GM10248 (cell line): Measurements from ENCODE around the gene SOAT1.

ENCODE experiments used
- CTCF ChIA-PET: fragments of 300-600 bp; sonication (Branson Sonifier 250); formaldehyde crosslinking; extraction: SDS; loops from one replicate; lab custom pipeline; 2021; ENCODE audit warnings: antibody characterized with exemption; lab: Yijun Ruan, JAX
- POLR2A ChIA-PET: fragments of 350-650 bp; sonication (Branson Sonifier 250); formaldehyde crosslinking; extraction: SDS; loops from one replicate; lab custom pipeline; 2020; ENCODE audit warnings: antibody characterized with exemption; lab: Yijun Ruan, JAX
- DNase-seq: peaks from one replicate; pipeline ENCODE4 v3.0.0; 2012; ENCODE audit errors: extremely low spot score
- TF ChIP-seq, protein P1 (sequence below): IDR thresholded peaks from 2 replicates; pipeline ENCODE4 v1.5.1; 2012; ENCODE audit warnings: mild to moderate bottlenecking, low read depth; ENCODE audit errors: extremely low read depth, missing control alignments, control extremely low read depth

SOAT1 gene

DNA sequence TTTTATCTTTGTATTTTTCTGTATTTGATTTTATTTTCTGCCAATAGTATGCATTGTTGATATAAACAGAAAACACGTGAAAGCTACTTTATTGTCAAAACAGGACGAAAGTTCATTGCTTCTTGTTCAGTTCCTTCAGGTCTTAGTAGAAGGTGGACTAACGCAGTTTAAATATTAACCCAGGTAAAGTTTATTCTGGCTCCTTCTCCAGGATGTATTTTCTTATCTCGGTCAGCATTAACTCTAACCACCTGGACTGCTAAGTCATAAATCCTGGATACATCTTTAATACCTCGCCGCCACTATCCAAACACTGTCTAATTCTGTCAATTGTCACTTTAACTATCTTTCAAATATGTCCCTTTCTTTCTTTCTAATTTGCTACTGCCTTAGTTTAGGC is 5.7 kb upstream of the SOAT1 start:
- ChIA-PET POLR2A (no interaction called here), CTCF (no interaction called here)
- no peak for DNase-seq
- TF ChIP-seq, protein P1, sequence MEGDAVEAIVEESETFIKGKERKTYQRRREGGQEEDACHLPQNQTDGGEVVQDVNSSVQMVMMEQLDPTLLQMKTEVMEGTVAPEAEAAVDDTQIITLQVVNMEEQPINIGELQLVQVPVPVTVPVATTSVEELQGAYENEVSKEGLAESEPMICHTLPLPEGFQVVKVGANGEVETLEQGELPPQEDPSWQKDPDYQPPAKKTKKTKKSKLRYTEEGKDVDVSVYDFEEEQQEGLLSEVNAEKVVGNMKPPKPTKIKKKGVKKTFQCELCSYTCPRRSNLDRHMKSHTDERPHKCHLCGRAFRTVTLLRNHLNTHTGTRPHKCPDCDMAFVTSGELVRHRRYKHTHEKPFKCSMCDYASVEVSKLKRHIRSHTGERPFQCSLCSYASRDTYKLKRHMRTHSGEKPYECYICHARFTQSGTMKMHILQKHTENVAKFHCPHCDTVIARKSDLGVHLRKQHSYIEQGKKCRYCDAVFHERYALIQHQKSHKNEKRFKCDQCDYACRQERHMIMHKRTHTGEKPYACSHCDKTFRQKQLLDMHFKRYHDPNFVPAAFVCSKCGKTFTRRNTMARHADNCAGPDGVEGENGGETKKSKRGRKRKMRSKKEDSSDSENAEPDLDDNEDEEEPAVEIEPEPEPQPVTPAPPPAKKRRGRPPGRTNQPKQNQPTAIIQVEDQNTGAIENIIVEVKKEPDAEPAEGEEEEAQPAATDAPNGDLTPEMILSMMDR = no peak

DNA sequence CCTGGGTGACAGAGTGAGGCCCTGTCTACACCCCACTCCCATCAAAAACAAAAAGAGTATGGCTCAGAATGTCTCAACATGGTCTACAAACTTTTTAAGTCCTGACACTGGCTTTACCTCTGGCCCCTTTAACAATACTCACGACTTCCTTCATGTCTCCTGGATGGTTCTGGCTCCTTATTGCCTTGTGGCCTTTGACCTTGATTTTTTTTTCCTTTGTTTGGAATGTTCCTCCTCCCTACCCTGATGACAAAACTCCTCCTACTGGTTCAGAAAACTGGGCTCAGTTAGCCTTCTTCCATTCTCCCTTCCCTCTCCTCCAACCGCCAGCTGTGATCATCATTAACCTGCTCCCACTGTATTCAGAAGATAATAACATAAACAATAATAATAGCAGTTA is 4.6 kb upstream of the SOAT1 start:
- TF ChIP-seq, protein P1 = no peak
- DNase-seq = no peak
- ChIA-PET POLR2A (interaction anchor here (0.7 kb wide), 1 partner anchor 51 kb away, joined by 3 read pairs; no protein-coding TSS in a partner anchor), CTCF (interaction anchor here (0.8 kb wide), 1 partner anchor 210 kb away, joined by 3 read pairs; no protein-coding TSS in a partner anchor)

DNA sequence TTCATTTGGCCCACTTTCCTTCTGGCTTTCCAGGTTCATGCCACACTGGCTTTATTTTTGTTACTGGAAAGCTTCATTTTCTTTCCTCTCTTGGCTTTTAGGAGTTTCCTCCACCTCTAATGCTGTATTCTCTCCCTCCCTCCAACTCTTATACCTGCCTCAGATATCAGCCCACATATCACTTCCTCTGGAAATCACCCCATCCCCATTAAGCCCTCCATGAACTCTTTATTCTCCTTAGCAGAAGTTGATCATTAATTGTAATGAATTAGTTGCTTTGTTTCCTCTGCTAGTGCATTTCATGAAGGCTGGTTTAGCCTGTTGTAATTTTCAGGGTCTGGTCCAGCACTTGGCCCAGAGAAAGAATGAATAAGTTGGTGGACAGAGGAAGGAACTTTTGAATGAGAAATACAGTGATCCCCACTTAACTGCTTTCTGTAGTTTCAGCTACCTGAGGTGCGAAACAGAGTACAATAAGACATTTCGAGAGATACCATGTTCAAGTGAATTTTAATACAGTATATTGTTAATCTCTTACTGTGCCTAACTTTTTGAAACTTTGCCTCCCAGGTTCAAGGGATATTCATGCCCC is 1.7 kb downstream of the SOAT1 start:
- peak; percentile 32 for DNase-seq
- POLR2A ChIA-PET = interaction anchor here (0.6 kb wide), 1 partner anchor 41 kb away, joined by 5 read pairs; no protein-coding TSS in a partner anchor
- CTCF ChIA-PET = interaction anchor here (0.7 to 4.1 kb wide), 3 partner anchors 9 to 213 kb away, joined by 3 to 24 read pairs (median 16); partner anchors contain the start of gene TOR3A
- TF ChIP-seq, protein P1 = no peak

DNA sequence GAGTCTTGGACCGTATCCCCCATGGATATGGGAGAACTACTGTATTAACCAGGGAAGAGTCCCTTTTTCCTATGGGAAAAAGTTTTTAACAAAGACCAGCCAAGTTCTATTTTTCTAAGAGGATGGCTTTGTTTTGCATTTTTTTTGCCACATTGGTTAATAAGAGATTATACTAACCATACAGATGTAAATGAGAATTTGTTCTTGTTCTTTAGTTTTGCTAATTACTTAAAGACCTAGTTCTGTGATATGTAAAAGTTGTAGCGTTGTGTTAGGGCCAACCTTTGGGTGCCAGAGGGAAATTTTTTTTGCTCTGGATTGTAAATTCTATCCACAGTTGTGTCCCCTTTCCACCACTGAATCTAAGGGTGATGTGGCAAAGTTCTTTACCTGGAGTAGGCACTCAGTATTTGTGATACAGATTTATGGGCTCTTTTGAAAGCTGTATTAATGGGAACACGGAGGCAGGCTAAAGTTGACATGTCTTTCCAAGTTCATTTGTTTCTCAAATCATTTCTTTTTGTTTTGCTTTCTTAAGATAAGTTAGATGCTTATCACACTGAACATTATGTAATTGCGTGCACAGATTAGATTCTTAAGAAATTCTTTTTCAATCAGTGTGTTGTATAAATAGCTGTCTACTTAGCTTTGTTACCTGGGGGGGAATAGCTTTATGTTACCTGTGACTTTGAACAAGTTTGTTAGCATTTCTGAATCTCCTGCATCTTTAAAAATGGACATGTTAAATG is 2.9 kb downstream of the SOAT1 start:
- ChIA-PET CTCF (interaction anchor here (0.9 to 2.1 kb wide), 3 partner anchors 9 to 216 kb away, joined by 3 to 6 read pairs (median 5); partner anchors contain the start of gene TOR3A), POLR2A (no interaction called here)
- TF ChIP-seq, protein P1 = no peak
- no peak for DNase-seq

DNA sequence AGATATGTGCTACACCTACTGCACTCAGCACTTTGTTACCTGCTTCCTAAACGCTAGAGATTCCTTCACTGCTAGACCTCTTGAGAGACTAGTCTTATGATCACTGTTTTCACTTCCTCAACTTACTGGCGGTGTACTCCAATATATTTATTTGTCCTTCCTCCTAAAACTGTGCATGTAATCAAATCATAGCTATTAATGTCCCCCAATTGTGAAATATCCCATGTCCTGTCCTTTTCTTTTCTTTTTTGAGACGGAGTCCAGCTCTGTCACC is 3.4 kb downstream of the SOAT1 start:
- TF ChIP-seq, protein P1 = no peak
- DNase-seq = no peak
- CTCF ChIA-PET = interaction anchor here (0.9 to 2.1 kb wide), 3 partner anchors 9 to 216 kb away, joined by 3 to 6 read pairs (median 5); partner anchors contain the start of gene TOR3A
- POLR2A ChIA-PET = no interaction called here

DNA sequence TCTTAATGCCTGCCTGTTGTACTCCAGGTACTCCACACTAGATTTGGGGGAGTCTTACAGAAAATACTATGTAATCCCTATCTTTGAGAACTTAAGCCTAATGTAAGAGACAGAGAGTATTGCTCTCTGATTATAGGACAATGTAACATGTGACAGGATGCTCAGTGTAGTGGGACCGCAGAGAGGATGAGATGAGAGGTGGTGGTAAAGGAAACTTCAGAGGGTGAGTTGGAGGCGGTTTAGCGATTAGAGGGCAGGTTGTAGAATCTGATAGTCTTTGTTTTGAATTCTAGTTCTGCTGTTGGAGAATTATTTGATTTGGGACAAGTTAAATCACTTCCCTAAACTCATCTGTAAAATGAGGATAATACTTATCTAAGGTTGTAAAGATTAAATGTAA is 5.4 kb downstream of the SOAT1 start:
- ChIA-PET CTCF (interaction anchor here (1.6 kb wide), 1 partner anchor 47 kb away, joined by 5 read pairs; no protein-coding TSS in a partner anchor), POLR2A (no interaction called here)

More for the DNA sequence above, 5.4 kb downstream of the SOAT1 start:
- TF ChIP-seq, protein P1 = no peak
- peak; percentile 28 for DNase-seq
